HK-2 (cell line): Measurements from ENCODE around the gene SBF1.

Source experiments
- DNase-seq: peaks from one replicate; pipeline ENCODE4 v3.0.0-alpha.2; 2018; ENCODE audit not compliant: unreplicated experiment

SBF1 gene

GRCh38 chr22:50396751-50397370, 78.0 kb downstream of the SBF1 start:
- DNase-seq, result no peak
